ENCODE data around the gene RNF215.
"Not testable (repeated sequence)": the region's sequence is repeated elsewhere in the genome, so short reads cannot be mapped to it uniquely, and the experiment has no call there.

GRCh38 chr22:30338341-30338740 is 48.9 kb downstream of the RNF215 start:
- not testable (repeated sequence) for TF ChIP-seq POLR2AphosphoS5 (IDR thresholded peaks at IDR 0.05; ENCODE audit: insufficient read depth, low read depth, low read length)
- TF ChIP-seq, protein P1, sequence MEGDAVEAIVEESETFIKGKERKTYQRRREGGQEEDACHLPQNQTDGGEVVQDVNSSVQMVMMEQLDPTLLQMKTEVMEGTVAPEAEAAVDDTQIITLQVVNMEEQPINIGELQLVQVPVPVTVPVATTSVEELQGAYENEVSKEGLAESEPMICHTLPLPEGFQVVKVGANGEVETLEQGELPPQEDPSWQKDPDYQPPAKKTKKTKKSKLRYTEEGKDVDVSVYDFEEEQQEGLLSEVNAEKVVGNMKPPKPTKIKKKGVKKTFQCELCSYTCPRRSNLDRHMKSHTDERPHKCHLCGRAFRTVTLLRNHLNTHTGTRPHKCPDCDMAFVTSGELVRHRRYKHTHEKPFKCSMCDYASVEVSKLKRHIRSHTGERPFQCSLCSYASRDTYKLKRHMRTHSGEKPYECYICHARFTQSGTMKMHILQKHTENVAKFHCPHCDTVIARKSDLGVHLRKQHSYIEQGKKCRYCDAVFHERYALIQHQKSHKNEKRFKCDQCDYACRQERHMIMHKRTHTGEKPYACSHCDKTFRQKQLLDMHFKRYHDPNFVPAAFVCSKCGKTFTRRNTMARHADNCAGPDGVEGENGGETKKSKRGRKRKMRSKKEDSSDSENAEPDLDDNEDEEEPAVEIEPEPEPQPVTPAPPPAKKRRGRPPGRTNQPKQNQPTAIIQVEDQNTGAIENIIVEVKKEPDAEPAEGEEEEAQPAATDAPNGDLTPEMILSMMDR (IDR thresholded peaks at IDR 0.05; ENCODE audit: extremely low read depth in 1 of 2, insufficient read depth in 1 of 2, low read depth in 1 of 2, low read length in 2 of 2) = not testable (repeated sequence)
